Measurements from ENCODE around the gene KIF18B. TPM values are rescaled to one million over a fixed set of nuclear protein-coding genes. Genes with fewer than 3 reads are reported as not detected.

Gene KIF18B
- total and polyA plus RNA-seq, 2 of the 13 experiments (the other 11 are each of a cell fraction or from before 2014, with no cell fraction given): 15.2 to 15.3 TPM

DNA sequence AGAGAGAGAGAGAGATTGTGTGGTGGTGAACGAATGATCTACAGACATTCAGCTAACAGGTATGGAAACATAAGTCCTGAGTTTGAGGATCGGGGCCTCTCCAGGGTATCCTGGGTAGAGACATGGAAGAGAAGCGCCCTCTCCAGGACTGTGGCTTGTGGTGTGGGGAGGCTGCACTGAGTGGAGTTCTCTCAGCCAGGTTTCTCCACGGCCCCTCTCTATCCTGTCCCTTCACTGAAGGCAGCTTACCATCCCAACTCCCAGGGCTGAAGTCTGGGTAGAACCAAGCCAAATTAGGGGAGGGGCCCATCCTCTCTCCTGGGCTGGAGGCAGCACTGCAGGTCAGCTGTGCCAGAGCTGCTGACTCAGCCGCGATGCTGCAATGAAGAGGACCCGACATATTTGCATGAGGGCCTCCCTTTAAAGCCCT lies 14.4 kb upstream of the KIF18B start (continued):
- TF ChIP-seq, protein P1, sequence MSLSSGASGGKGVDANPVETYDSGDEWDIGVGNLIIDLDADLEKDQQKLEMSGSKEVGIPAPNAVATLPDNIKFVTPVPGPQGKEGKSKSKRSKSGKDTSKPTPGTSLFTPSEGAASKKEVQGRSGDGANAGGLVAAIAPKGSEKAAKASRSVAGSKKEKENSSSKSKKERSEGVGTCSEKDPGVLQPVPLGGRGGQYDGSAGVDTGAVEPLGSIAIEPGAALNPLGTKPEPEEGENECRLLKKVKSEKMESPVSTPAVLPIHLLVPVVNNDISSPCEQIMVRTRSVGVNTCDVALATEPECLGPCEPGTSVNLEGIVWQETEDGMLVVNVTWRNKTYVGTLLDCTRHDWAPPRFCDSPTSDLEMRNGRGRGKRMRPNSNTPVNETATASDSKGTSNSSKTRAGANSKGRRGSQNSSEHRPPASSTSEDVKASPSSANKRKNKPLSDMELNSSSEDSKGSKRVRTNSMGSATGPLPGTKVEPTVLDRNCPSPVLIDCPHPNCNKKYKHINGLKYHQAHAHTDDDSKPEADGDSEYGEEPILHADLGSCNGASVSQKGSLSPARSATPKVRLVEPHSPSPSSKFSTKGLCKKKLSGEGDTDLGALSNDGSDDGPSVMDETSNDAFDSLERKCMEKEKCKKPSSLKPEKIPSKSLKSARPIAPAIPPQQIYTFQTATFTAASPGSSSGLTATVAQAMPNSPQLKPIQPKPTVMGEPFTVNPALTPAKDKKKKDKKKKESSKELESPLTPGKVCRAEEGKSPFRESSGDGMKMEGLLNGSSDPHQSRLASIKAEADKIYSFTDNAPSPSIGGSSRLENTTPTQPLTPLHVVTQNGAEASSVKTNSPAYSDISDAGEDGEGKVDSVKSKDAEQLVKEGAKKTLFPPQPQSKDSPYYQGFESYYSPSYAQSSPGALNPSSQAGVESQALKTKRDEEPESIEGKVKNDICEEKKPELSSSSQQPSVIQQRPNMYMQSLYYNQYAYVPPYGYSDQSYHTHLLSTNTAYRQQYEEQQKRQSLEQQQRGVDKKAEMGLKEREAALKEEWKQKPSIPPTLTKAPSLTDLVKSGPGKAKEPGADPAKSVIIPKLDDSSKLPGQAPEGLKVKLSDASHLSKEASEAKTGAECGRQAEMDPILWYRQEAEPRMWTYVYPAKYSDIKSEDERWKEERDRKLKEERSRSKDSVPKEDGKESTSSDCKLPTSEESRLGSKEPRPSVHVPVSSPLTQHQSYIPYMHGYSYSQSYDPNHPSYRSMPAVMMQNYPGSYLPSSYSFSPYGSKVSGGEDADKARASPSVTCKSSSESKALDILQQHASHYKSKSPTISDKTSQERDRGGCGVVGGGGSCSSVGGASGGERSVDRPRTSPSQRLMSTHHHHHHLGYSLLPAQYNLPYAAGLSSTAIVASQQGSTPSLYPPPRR (CRISPR knock-in tag; IDR thresholded peaks at IDR 0.05; ENCODE audit: borderline replicate concordance): no peak
- TF ChIP-seq TEAD3 (CRISPR knock-in tag; optimal IDR thresholded peaks at IDR 0.05; ENCODE audit: borderline replicate concordance): no peak
- TF ChIP-seq MAFK (conservative IDR thresholded peaks at IDR 0.05 in 1 of 2, IDR thresholded peaks at IDR 0.05 in 1 of 2; ENCODE audit: low read length in 2 of 2): peak; percentile 59 to 63
- TF ChIP-seq, protein P2, sequence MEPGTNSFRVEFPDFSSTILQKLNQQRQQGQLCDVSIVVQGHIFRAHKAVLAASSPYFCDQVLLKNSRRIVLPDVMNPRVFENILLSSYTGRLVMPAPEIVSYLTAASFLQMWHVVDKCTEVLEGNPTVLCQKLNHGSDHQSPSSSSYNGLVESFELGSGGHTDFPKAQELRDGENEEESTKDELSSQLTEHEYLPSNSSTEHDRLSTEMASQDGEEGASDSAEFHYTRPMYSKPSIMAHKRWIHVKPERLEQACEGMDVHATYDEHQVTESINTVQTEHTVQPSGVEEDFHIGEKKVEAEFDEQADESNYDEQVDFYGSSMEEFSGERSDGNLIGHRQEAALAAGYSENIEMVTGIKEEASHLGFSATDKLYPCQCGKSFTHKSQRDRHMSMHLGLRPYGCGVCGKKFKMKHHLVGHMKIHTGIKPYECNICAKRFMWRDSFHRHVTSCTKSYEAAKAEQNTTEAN (CRISPR knock-in tag; conservative IDR thresholded peaks at IDR 0.05): no peak
- TF ChIP-seq, protein P3, sequence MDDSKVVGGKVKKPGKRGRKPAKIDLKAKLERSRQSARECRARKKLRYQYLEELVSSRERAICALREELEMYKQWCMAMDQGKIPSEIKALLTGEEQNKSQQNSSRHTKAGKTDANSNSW (CRISPR knock-in tag; IDR thresholded peaks at IDR 0.05; ENCODE audit: borderline replicate concordance): no peak
- no peak for TF ChIP-seq MEIS1 (CRISPR knock-in tag; IDR thresholded peaks at IDR 0.05; ENCODE audit: borderline replicate concordance)
- TF ChIP-seq ZNF605 (CRISPR knock-in tag; IDR thresholded peaks at IDR 0.05): no peak
- no peak for TF ChIP-seq ATM (IDR thresholded peaks at IDR 0.05; ENCODE audit: borderline replicate concordance)
- no peak for TF ChIP-seq ZMAT3 (CRISPR knock-in tag; conservative IDR thresholded peaks at IDR 0.05)
- peak; percentile 61; the same call in 1 of the 2 replicates for TF ChIP-seq ZNF441 (CRISPR knock-in tag; IDR thresholded peaks at IDR 0.05; ENCODE audit: borderline replicate concordance)
- TF ChIP-seq ZNF549 (CRISPR knock-in tag; IDR thresholded peaks at IDR 0.05): no peak
- no peak for TF ChIP-seq SRF (IDR thresholded peaks at IDR 0.05; ENCODE audit: low read depth, low read length)
- TF ChIP-seq, protein P4, sequence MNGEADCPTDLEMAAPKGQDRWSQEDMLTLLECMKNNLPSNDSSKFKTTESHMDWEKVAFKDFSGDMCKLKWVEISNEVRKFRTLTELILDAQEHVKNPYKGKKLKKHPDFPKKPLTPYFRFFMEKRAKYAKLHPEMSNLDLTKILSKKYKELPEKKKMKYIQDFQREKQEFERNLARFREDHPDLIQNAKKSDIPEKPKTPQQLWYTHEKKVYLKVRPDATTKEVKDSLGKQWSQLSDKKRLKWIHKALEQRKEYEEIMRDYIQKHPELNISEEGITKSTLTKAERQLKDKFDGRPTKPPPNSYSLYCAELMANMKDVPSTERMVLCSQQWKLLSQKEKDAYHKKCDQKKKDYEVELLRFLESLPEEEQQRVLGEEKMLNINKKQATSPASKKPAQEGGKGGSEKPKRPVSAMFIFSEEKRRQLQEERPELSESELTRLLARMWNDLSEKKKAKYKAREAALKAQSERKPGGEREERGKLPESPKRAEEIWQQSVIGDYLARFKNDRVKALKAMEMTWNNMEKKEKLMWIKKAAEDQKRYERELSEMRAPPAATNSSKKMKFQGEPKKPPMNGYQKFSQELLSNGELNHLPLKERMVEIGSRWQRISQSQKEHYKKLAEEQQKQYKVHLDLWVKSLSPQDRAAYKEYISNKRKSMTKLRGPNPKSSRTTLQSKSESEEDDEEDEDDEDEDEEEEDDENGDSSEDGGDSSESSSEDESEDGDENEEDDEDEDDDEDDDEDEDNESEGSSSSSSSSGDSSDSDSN (CRISPR knock-in tag; IDR thresholded peaks at IDR 0.05): no peak
- TF ChIP-seq, protein P5, sequence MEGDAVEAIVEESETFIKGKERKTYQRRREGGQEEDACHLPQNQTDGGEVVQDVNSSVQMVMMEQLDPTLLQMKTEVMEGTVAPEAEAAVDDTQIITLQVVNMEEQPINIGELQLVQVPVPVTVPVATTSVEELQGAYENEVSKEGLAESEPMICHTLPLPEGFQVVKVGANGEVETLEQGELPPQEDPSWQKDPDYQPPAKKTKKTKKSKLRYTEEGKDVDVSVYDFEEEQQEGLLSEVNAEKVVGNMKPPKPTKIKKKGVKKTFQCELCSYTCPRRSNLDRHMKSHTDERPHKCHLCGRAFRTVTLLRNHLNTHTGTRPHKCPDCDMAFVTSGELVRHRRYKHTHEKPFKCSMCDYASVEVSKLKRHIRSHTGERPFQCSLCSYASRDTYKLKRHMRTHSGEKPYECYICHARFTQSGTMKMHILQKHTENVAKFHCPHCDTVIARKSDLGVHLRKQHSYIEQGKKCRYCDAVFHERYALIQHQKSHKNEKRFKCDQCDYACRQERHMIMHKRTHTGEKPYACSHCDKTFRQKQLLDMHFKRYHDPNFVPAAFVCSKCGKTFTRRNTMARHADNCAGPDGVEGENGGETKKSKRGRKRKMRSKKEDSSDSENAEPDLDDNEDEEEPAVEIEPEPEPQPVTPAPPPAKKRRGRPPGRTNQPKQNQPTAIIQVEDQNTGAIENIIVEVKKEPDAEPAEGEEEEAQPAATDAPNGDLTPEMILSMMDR (CRISPR knock-in tag; IDR thresholded peaks at IDR 0.05): peak; percentile 72
- no peak for TF ChIP-seq KDM3A (CRISPR knock-in tag; IDR thresholded peaks at IDR 0.05; ENCODE audit: low read depth)
- TF ChIP-seq, protein P6, sequence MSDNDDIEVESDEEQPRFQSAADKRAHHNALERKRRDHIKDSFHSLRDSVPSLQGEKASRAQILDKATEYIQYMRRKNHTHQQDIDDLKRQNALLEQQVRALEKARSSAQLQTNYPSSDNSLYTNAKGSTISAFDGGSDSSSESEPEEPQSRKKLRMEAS (IDR thresholded peaks at IDR 0.05): no peak
- TF ChIP-seq HOXA7 (CRISPR knock-in tag; IDR thresholded peaks at IDR 0.05): no peak
- TF ChIP-seq, protein P7, sequence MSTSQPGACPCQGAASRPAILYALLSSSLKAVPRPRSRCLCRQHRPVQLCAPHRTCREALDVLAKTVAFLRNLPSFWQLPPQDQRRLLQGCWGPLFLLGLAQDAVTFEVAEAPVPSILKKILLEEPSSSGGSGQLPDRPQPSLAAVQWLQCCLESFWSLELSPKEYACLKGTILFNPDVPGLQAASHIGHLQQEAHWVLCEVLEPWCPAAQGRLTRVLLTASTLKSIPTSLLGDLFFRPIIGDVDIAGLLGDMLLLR (CRISPR knock-in tag; IDR thresholded peaks at IDR 0.05): no peak
- TF ChIP-seq JARID2 (CRISPR knock-in tag; IDR thresholded peaks at IDR 0.05; ENCODE audit: insufficient replicate concordance): no peak
- no peak for TF ChIP-seq KDM6A (CRISPR knock-in tag; IDR thresholded peaks at IDR 0.05; ENCODE audit: low read depth)
